Occipital lobe (tissue), 2 donors: ENCODE results near the gene IL9R. TPM values are rescaled to one million over a fixed set of nuclear protein-coding genes. Genes with fewer than 3 reads are reported as not detected.
"Not testable (repeated sequence)": the region's sequence is repeated elsewhere in the genome, so short reads cannot be mapped to it uniquely, and the experiment has no call there.

Source experiments
- DNase-seq: peaks from one replicate; lab custom pipeline; 2025; lab: John Stamatoyannopoulos, UW
- total RNA-seq: library from RNA; depleted of rRNA; stranded (reverse); fragments of >200 nt; gene quantifications from one replicate; pipeline ENCODE4 v1.2.3, GENCODE V29; 2014

IL9R gene
- total RNA-seq, 1 donor from 2014 or later, result 0.16 TPM

DNA sequence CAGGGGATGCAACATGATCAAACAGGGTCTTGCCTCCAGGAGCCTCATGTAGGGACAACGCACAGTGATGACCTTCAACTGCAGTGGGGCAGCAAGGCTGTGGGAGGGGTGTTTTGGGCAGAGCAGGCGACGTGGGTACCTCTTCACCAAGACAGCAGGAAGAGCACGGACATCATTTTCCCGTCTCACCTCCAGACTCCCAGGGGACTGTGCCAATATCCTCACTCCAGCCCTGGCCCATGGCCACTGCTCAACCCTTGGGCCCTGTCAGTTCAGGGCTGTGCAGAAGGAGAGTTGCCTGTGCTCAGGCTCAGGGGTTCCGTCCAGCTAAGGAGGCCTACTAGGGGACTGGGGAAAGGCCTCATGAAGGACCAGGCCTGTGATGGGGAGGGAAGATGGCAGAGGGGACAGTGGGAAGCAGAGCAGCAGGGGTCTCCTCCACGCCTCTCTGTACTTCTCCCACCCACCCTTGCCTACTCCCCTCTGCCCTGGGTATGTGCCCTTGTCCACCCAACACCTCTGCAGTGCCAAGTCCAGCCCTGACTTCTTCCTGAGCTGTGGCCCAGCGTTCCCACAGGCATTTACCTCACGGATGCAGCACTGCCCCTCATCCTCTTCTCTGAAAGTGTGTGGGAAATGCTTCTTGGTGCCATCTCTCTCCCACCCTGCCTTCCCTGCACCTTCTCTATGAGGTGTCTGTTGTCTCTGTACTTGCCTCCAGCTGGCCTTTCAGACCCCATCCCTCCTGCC lies 1.4 kb downstream of the IL9R start:
- DNase-seq, result no peak

DNA sequence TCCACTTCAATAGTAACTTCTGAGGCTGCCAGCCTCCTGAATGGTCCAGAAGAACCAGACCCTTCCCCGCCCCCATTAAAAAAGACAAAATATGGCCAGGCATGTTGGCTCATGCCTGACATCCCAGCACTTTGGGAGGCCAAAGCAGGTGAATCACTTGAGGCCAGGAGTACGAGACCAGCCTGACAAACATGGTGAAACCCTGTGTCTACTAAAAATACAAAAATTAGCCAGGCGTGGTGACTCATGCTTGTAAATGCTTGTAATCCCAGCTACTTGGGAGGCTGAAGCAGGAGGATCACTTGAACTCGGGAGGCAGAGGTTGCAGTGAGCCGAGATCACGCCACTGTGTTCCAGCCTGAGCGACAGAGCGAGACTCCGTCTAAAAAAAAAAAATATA lies 2.3 kb downstream of the IL9R start:
- DNase-seq, result not testable (repeated sequence)

DNA sequence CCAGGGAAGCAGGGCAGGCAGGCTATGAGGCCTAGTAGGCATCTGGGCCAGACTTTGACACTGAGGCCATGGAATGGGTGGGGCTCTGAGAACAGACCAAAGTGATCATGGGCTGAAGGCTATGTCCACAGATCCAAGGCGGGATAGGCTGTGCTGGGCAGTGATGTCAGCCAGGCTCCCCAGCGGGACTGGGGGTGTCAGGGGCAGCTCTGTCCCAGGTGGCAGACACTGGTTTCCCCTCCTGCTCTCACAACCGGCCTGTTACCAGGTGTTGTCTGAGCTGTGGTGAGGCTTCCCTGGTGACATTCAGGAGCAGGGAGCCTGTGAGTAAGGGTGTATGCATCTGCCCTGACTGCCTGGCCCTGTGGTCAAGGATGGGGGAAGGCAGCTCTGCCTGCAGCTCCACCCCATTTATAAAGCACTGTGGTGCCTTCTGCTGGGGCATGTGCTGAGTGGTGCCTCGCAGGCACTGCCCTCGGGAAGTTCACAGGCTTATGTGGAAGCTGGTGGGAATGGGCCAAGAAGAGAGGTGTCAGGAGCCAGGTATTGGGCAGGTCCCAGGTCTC lies 2.9 kb downstream of the IL9R start:
- DNase-seq, result no peak

DNA sequence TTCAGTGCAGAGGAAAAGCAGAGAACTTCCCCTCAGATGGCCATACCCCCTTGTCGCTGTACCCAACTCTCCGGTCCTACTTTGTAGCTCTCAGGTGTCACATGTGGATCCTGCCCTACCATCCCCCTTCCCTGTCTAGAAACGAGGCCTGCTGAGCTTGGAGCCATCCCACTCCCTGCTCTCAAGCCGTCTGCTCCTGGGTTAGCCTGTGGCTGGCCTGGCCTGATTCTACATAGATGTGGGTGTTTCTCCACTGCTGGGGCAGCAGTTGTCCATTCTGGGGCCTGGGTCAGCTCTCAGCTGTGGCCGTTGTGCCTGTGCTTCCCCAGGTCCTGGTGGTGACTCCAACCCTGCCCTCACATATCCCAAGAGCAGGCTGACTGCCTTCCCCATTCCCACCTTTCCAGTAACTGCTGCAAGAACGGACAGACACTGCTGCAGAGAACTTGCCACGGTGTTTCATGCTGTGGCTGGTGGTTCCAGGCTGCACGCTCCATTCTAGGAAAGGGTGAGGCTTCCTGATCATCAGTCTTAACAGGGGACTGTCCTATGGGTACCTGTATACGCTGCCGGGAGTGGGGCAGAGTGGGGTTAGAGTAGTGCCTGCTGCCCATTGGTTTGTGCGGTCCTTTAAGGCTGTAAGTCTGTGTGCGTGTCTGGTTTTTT lies 3.6 kb downstream of the IL9R start:
- DNase-seq, result no peak

DNA sequence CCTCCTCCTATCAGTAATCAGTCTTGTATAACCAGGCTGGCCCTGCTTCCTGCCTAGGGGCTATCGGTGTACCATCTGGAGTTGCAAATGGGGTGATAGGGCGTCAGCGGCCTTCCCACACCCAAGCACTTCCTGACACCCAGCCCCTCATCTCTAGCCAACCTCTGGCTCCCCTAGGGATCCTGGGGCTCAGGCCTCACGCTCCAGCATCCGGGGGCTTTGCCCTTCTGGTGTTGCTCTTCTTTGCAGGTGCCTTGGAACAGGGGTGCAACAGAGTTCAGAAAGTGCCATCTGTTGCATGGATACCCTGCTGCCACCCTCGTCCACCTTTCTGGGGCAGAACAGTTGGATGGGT lies 4.1 kb downstream of the IL9R start:
- no peak for DNase-seq

DNA sequence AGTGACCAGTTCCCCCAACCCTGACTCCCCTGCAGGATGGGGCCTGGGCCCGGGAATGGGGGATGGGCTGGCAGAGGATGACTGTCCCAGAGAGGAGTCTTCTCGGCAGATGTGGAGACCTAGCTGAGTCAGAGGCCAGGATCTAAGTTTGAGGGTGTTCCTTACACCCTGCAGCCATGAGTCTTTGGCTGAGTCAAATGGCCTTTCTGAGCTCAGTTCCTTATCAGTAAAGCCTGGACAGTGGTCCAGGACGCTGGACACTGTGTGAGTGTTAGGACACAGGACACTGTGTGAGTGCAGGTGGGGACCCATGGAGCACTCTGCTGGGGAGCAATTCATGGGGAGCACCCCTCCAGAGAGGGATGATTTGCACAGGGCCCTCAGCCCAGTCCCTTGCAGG lies 5.0 kb downstream of the IL9R start:
- DNase-seq, result no peak

DNA sequence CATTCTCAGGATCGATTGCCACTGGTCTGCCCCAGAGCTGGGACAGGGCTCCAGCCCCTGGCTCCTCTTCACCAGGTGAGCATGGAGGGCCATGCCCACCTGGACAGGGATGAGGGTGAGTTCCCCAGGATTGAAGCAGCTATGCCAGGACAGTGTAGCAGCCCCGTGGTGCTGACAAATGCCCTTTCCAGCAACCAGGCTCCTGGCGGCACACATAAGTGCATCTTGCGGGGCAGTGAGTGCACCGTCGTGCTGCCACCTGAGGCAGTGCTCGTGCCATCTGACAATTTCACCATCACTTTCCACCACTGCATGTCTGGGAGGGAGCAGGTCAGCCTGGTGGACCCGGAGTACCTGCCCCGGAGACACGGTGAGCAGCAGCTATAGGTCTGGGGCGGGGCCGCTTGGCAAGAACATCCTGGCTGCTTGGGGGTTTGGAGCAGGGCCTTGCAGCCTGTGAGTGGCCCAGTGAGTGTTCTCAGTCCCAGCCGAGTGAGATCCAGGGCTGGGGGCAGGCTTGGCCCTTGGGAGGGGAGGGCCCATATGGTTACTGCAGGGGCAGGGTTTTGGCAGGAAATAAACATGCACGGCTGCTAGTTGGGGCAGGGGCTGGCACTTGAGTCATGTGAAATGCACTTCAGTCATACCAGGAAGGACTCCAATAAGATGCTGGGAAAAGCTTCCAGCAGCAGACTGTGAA lies 6.1 kb downstream of the IL9R start:
- DNase-seq, result no peak

DNA sequence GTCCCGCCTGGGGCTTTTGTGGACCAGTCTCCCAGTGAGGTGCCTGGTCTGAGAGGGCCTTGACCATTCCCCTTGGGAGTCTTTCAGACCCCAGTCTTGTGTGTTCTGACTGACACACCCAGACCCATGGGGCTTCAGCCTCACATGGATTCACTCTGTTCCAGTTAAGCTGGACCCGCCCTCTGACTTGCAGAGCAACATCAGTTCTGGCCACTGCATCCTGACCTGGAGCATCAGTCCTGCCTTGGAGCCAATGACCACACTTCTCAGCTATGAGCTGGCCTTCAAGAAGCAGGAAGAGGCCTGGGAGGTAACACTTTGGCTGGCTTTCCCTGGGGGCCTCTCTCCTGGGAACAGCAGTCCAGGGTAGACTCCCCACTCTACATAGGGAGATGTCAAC lies 6.8 kb downstream of the IL9R start:
- no peak for DNase-seq

DNA sequence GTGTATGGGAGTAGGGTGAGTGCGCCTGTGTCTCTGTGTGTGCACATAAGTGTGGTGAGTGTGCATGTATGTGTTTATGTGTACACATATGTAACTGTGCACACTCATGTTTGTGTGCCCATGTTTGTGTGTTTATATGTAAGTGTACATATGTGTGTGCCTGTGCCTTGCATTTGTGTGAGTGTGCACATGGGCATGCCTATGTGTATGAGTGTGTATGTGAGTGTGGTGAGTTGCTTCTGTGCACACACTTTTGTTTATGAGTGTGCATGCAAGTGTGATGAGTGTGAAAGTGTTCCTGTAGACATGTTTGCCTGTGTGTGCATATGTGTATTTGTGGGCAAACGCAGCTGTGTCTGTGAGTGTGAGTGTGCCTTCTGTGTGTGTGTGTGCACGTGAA lies 7.2 kb downstream of the IL9R start:
- DNase-seq, result no peak

DNA sequence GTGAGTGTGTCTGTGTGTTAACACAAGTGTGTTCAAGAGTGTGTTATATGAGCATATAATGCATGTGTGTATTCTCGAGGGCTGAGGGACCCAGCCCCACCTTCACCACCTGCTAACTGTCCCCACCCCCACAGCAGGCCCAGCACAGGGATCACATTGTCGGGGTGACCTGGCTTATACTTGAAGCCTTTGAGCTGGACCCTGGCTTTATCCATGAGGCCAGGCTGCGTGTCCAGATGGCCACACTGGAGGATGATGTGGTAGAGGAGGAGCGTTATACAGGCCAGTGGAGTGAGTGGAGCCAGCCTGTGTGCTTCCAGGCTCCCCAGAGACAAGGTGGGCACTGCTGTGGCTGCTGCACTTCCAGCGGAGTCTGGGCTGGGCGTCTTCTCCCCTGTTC lies 7.6 kb downstream of the IL9R start:
- DNase-seq, result no peak

DNA sequence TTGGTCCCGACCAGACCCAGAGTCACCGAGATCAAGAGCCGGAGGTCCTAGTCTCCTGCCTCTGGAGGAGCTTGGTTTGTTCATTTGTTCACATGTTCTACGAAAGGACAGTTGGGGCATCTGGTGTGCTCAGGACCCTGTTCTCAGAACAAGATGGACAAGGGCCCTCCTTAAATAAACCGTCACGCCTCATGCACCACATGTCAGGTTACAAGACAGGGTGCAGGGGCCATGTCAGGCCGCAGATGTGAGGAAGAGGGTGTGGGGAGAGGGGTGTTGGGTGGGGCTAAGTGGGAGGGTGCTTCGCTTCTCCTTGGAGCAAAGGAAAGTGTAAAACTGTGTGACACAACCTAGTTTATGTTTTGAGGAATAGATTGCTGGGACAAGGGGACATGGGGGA lies 9.0 kb downstream of the IL9R start:
- DNase-seq, result not testable (repeated sequence)

DNA sequence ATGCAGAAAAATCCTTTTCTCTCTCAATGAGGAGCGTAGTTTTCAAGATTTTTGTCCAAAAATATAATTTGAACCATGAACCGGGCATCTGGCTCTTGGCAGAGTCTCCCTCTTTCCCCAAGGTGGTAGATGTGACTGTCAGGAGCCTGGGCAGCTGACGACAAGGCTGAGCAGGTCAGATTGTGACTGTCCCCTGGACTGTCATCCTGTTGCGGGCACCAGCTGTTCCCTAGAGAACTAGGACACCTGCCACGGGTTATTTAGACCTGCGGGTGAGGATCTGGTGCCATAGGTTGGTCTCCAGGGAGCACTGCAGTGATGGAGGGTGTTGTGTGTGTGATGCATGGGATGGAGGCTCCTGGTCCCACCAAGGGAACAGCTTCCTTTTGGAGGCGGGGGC lies 10.9 kb downstream of the IL9R start:
- not testable (repeated sequence) for DNase-seq

DNA sequence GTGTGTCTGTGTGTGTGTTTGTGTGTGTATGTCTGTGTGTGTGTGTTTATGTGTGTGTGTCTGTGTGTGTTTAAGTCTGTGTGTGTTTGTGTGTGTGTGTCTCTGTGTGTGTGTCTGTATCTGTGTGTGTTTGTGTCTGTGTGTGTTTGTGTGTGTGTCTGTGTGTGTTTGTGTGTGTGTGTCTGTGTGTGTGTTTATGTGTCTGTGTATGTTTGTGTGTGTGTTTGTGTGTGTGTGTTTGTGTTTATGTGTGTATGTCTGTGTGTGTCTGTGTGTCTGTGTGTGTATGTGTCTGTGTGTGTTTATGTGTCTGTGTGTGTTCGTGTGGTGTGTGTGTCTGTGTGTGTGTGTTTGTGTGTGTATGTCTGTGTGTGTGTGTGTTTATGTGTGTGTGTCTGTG lies 11.4 kb downstream of the IL9R start:
- DNase-seq, result no peak

DNA sequence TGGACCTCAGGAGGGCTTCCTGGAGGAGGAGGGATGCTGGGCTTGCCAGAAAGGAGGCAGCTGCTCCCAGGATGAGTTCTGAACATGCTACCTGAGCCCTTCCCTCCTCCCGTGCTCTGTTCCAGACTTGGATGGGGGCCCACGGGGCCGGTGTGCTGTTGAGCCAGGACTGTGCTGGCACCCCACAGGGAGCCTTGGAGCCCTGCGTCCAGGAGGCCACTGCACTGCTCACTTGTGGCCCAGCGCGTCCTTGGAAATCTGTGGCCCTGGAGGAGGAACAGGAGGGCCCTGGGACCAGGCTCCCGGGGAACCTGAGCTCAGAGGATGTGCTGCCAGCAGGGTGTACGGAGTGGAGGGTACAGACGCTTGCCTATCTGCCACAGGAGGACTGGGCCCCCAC lies 12.2 kb downstream of the IL9R start:
- DNase-seq, result not testable (repeated sequence)

DNA sequence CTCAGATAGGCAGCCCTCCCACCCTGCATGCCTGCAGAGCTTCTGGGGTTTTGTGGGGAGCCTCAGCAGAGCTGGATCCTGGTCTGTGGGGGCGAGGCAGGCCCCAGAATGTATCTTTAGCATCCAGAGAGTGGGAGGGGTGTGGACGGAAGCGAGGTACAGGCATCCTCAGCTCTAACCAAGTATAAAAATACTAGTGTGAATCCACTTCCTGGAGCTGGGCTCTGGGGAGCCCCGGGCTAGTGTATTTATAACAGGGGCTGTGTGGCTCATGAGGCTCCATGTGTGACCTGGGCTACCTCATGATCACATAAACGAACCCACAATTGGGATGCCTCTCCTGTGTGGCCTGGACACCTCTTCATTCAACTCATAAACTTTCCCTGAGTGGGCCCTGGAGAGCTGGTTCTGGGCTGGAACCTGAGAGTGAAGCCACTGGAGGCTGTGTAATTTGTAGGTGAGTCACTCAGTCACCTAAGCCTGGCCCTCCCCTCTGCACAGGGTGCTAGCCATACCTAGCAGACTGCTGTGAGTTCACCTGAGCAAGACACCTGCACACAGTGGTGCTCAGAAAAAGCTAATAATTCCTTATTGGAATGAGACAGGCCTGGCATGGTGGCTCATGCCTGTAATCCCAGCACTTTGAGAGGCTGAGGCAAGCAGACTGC lies 15.9 kb downstream of the IL9R start:
- not testable (repeated sequence) for DNase-seq

DNA sequence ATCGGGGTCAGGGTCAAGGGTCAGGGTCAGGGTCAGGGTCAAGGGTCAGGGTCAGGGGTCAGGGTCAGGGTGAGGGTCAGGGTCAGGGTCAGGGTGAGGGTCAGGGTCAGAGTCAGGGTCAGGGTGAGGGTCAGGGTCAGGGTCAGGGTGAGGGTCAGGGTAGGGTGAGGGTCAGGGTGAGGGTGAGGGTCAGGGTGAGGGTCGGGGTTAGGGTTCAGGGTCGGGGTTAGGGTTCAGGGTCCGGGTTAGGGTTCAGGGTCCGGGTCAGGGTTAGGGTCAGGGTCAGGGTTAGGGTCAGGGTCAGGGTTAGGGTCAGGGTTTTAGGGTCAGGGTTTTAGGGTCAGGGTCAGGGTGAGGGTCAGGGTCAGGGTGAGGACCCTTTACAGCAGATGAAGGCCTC lies 22.4 kb downstream of the IL9R start:
- not testable (repeated sequence) for DNase-seq

DNA sequence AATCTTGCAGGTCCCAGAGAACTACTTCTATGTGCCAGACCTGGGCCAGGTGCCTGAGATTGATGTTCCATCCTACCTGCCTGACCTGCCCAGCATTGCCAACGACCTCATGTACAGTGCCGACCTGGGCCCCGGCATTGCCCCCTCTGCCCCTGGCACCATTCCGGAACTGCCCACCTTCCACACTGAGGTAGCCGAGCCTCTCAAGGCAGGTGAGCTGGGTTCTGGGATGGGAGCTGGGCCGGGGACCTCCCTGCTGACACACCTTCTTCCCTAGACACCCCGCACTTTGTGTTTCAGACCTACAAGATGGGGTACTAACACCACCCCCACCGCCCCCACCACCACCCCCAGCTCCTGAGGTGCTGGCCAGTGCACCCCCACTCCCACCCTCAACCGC lies 25.5 kb downstream of the IL9R start:
- not testable (repeated sequence) for DNase-seq

DNA sequence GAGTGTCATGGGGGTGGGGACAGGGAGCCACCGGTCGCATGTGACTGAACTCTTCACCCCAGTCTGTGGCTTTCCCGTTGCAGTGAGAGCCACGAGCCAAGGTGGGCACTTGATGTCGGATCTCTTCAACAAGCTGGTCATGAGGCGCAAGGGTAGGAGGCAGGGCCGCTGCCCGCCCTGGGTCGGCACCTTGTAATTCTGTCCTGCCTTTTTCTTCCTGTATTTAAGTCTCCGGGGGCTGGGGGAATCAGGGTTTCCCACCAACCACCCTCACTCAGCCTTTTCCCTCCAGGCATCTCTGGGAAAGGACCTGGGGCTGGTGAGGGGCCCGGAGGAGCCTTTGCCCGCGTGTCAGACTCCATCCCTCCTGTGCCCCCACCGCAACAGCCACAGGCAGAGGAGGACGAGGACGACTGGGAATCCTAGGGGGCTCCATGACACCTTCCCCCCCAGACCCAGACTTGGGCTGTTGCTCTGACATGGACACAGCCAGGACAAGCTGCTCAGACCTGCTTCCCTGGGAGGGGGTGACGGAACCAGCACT lies 27.5 kb downstream of the IL9R start:
- not testable (repeated sequence) for DNase-seq

DNA sequence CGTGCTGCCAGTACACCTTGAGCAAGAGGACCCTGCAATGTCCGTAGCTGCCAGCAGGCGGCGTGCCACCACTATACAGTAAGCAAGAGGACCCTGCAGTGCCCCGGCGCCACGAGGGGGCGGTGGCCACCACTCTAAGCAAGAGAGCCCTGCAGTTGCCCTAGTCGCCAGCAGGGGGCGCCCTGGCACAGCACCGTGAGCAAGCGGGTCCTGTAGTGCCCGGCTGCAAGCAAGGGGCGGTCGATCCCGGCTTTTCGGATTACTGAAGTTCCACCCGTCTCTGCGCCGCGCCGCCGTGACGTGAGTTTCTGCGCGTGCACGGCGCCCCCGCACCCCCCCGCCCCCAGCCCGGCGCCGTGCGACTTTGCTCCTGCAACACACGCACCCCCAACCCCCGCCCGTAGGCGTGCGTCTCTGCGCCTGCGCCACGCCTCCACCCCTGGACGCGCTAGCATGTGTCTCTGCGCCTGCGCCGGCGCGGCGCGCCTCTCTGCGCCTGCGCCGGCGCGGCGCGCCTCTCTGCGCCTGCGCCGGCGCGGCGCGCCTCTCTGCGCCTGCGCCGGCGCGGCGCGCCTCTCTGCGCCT lies 31.2 kb downstream of the IL9R start:
- DNase-seq, result not testable (repeated sequence)

DNA sequence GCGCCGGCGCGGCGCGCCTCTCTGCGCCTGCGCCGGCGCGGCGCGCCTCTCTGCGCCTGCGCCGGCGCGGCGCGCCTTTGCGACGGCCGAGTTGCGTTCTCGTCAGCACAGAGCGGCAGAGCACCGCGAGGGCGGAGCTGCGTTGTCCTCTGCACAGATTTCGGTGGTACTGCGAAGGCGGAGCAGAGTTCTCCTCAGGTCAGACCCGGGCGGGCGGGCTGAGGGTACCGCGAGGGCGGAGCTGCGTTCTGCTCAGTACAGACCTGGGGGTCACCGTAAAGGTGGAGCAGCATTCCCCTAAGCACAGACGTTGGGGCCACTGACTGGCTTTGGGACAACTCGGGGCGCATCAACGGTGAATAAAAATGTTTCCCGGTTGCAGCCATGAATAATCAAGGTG lies 31.8 kb downstream of the IL9R start:
- DNase-seq, result not testable (repeated sequence)
